SK-N-MC (cell line): ENCODE data around the gene CYFIP2.
"Not testable (repeated sequence)": the region's sequence is repeated elsewhere in the genome, so short reads cannot be mapped to it uniquely, and the experiment has no call there.

Source experiments
- DNase-seq: peaks from one replicate; pipeline ENCODE4 v3.0.0-alpha.2; 2011; ENCODE audit warnings: low read depth, low spot score
- H3K27ac ChIP-seq: fragments of 200-600 bp; sonication (generic); 2 replicates; pipeline ENCODE4 v1.5.1; 2016; ENCODE audit warnings: mixed run types
- H3K36me3 ChIP-seq: fragments of 200-600 bp; sonication (generic); 2 replicates; pipeline ENCODE4 v1.6.1; 2017; ENCODE audit warnings: antibody characterized with exemption, low read length, mixed read lengths; ENCODE audit not compliant: insufficient read depth
- H3K4me3 ChIP-seq: fragments of 200-600 bp; sonication (generic); 2 replicates; pipeline ENCODE4 v1.5.1; 2016
- H3K9ac ChIP-seq: fragments of 200-600 bp; sonication (generic); 2 replicates; pipeline ENCODE4 v1.8.0; 2017; ENCODE audit warnings: mixed run types, mixed read lengths; ENCODE audit not compliant: insufficient read length
- H3K9me3 ChIP-seq: fragments of 200-600 bp; sonication (generic); 2 replicates; pipeline ENCODE4 v1.6.1; 2017; ENCODE audit warnings: low read depth, mild to moderate bottlenecking, antibody characterized with exemption, low read length, moderate library complexity, mixed read lengths
- EZH2 ChIP-seq: fragments of 200-600 bp; sonication (generic); IDR thresholded peaks from one replicate; pipeline ENCODE4 v1.6.1; 2017; ENCODE audit warnings: antibody characterized with exemption
- FOXP2 ChIP-seq: optimal IDR thresholded peaks from 2 replicates; pipeline ENCODE3; 2011; ENCODE audit warnings: mild to moderate bottlenecking, moderate library complexity; ENCODE audit not compliant: insufficient read depth; ENCODE audit errors: extremely low read length, control extremely low read depth
- POLR2AphosphoS5 ChIP-seq: IDR thresholded peaks from 2 replicates; pipeline ENCODE4 v1.6.1; 2012; ENCODE audit warnings: mild to moderate bottlenecking, low read depth, low read length, borderline replicate concordance

The CYFIP2 gene

GRCh38 chr5:157388111-157388710 is 122.3 kb downstream of the CYFIP2 start:
- no peak overlapping the region for H3K9ac ChIP-seq
- peak overlapping the region; percentile 27 for H3K27ac ChIP-seq
- H3K4me3 ChIP-seq: 0 out of 2 replicates have a peak overlapping the region, but pooled peaks have one; percentile 31
- no peak for DNase-seq
- TF ChIP-seq POLR2AphosphoS5: no peak
- no peak for TF ChIP-seq EZH2
- no peak for TF ChIP-seq FOXP2
- no peaks in the 10 kb centered on the region; the same call in 1 of the 2 replicates for H3K36me3 ChIP-seq
- H3K9me3 ChIP-seq: no peaks in the 10 kb centered on the region

- TF ChIP-seq POLR2AphosphoS5: no peak
- TF ChIP-seq FOXP2: no peak
- no peak for TF ChIP-seq EZH2
- Histone ChIP-seq H3K4me3 (no peak overlapping the region), H3K9me3 (no peaks in the 10 kb centered on the region), H3K27ac (no peak overlapping the region), H3K36me3 (no peaks in the 10 kb centered on the region; the same call in 1 of the 2 replicates), H3K9ac (no peak overlapping the region)
- no peak for DNase-seq
These were observed 123.2 kb downstream of the CYFIP2 start for GRCh38 chr5:157389103-157389502.

GRCh38 chr5:157390133-157390532 is 124.2 kb downstream of the CYFIP2 start:
- H3K9me3 ChIP-seq: no peaks in the 10 kb centered on the region
- no peak for DNase-seq
- no peak for TF ChIP-seq FOXP2
- TF ChIP-seq EZH2: no peak
- no peak for TF ChIP-seq POLR2AphosphoS5
- H3K36me3 ChIP-seq: no peaks in the 10 kb centered on the region
- no peak overlapping the region for H3K4me3 ChIP-seq
- H3K9ac ChIP-seq: no peak overlapping the region
- no peak overlapping the region for H3K27ac ChIP-seq

GRCh38 chr5:157390551-157391297 is 124.8 kb downstream of the CYFIP2 start:
- Histone ChIP-seq H3K4me3 (no peak overlapping the region), H3K27ac (no peak overlapping the region), H3K9me3 (no peaks in the 10 kb centered on the region), H3K36me3 (no peaks in the 10 kb centered on the region), H3K9ac (no peak overlapping the region)
- DNase-seq: no peak
- TF ChIP-seq POLR2AphosphoS5: no peak
- TF ChIP-seq FOXP2: no peak
- TF ChIP-seq EZH2: no peak

GRCh38 chr5:157398305-157398704 is 132.4 kb downstream of the CYFIP2 start:
- no peak overlapping the region for H3K9ac ChIP-seq
- DNase-seq: no peak
- TF ChIP-seq FOXP2: no peak
- no peak for TF ChIP-seq POLR2AphosphoS5
- no peak overlapping the region for H3K27ac ChIP-seq
- H3K4me3 ChIP-seq: no peak overlapping the region
- H3K9me3 ChIP-seq: no peaks in the 10 kb centered on the region
- H3K36me3 ChIP-seq: no peaks in the 10 kb centered on the region

- no peaks in the 10 kb centered on the region for H3K9me3 ChIP-seq
- TF ChIP-seq FOXP2 (no peak), POLR2AphosphoS5 (no peak), EZH2 (no peak)
- H3K4me3 ChIP-seq: no peak overlapping the region
- H3K36me3 ChIP-seq: no peaks in the 10 kb centered on the region
- H3K9ac ChIP-seq: no peak overlapping the region
- H3K27ac ChIP-seq: peak overlapping the region; percentile 11; the same call in 1 of the 2 replicates
- DNase-seq: no peak
These were observed 135.0 kb downstream of the CYFIP2 start for GRCh38 chr5:157400741-157401495.

- Histone ChIP-seq H3K9me3 (no peaks in the 10 kb centered on the region), H3K4me3 (no peak overlapping the region), H3K27ac (no peak overlapping the region), H3K36me3 (no peaks in the 10 kb centered on the region), H3K9ac (no peak overlapping the region)
- no peak for DNase-seq
- no peak for TF ChIP-seq POLR2AphosphoS5
- TF ChIP-seq EZH2: no peak
- no peak for TF ChIP-seq FOXP2
These were observed 149.9 kb downstream of the CYFIP2 start for GRCh38 chr5:157415838-157416237.

GRCh38 chr5:157419521-157419920 is 153.6 kb downstream of the CYFIP2 start:
- not testable (repeated sequence) for H3K9ac ChIP-seq, H3K36me3 ChIP-seq, H3K27ac ChIP-seq, DNase-seq, H3K4me3 ChIP-seq, H3K9me3 ChIP-seq

GRCh38 chr5:157429920-157430319 is 164.0 kb downstream of the CYFIP2 start:
- not testable (repeated sequence) for H3K9me3 ChIP-seq, H3K9ac ChIP-seq, H3K27ac ChIP-seq, H3K36me3 ChIP-seq, H3K4me3 ChIP-seq, DNase-seq
